ENCODE data around the gene ITPKB.
"Not testable (repeated sequence)": the region's sequence is repeated elsewhere in the genome, so short reads cannot be mapped to it uniquely, and the experiment has no call there.

The ITPKB gene

DNA sequence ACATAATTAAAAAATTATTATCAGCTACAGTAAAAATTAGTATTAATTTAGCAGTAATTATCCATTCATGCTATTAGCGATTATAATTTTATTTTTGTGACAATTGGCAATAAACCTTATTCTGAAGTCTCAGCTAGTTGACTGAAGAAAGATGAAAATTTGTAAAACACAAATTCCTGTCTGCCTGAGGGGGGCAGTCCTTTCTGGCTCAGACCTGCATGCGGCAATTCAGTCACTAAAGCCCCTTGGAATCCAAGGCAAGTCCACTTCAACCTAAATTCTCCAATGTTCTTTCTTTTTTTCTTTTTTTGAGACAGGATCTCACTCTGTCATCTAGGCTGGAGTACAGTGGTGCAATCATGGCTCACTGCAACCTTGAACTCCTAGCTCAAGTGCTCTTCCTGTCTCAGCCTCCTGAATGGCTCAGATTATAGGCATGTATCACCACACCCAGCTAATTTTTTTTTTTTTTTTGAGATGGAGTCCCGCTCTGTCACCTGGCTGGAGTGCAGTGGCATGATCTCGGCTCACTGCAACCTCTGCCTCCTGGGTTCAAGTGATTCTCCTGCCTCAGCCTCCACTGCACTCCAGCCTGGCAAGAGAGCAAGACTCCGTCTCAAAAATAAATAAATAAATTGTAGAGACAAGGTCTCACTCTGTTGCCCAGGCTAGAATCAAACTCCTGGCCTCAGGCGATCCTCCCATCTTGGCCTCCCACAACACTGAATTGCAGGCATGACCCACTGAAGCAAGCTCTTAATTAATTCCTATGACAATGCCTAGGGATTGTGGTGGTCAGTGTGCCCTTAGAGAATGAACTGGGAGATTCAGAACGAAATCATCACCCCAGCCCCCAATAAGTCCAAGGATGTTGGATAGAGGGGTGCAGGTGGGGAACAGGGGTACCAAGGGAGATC is 24.2 kb upstream of the ITPKB start:
- DNase-seq, result no peak
- in situ Hi-C loops (cut with HindIII; ENCODE audit: low pct_ligation_motif_present, low pct_unique_long_range_greater_than_20kb, low sequenced_read_pairs), result no loop called here

GRCh38 chr1:226762055-226762454 is 23.0 kb upstream of the ITPKB start:
- no peak for DNase-seq
- in situ Hi-C loops (cut with HindIII; ENCODE audit: low pct_ligation_motif_present, low pct_unique_long_range_greater_than_20kb, low sequenced_read_pairs), result no loop called here

- in situ Hi-C loops (cut with HindIII; ENCODE audit: low pct_ligation_motif_present, low pct_unique_long_range_greater_than_20kb, low sequenced_read_pairs), result no loop called here
Measured at GRCh38 chr1:226761322-226761721, 22.2 kb upstream of the ITPKB start.

GRCh38 chr1:226754793-226755533 is 15.9 kb upstream of the ITPKB start:
- in situ Hi-C loops (cut with HindIII; ENCODE audit: low pct_ligation_motif_present, low pct_unique_long_range_greater_than_20kb, low sequenced_read_pairs), result no loop called here
- no peak for DNase-seq

More at GRCh38 chr1:226761322-226761721, 22.2 kb upstream of the ITPKB start:
- no peak for DNase-seq

DNA sequence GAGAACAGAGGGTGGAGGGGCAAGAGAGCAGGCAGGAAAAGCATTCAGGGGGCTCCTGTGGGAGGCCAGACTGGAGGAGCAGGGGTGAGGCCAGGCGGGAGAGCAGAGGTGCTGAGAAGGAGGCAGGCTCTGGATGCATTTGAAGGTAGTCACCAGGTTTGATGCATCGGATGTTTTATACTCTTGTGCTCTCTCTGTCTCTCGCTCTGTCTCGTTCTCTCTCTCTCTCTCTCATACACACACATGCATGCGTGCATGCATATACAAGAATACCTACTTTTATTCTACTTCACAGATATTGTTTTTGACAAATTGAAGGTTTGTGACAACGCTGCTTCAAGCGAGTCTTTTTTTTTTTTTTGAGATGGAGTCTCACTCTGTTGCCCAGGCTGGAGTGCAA is 15.0 kb upstream of the ITPKB start:
- DNase-seq, result no peak
- in situ Hi-C loops (cut with HindIII; ENCODE audit: low pct_ligation_motif_present, low pct_unique_long_range_greater_than_20kb, low sequenced_read_pairs), result no loop called here

DNA sequence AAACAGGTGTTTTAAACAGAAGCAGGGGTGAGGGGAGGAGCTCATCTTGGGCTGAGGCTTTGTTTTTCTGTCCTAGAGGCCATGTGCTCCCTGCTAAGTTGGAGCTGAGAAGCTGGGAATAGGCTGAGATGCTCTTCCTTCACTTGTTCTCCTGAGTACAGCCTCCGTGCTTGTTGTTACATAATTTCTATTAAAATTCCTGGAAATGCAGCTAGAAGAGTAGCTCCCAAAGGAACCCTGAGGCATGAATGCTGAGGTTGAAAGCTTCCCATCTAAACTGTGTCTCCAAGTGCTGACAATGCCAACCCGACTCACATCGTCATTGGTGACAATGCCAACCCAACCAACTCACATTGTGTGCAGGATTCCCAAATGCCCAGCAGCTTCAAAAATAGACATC is 12.6 kb upstream of the ITPKB start:
- in situ Hi-C loops (cut with HindIII; ENCODE audit: low pct_ligation_motif_present, low pct_unique_long_range_greater_than_20kb, low sequenced_read_pairs), result no loop called here

DNA sequence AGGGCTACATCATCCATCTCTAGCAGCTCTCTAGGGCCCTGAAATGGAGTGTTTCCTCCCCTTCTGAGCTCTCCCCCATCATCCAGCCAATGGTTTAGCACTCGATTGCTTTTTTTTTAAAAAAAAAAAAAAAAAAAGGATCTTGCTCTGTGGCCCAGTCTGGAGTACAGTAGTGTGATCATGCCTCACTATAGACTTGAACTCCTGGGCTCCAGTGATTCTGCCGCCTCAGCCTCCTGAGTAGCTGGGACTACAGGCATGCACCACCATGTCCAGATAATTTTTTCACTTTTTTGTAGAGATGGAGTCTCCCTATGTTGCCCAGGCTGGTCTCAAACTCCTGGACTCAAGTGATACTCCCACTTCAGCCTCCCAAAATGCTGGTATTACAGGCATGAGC is 12.1 kb upstream of the ITPKB start:
- in situ Hi-C loops (cut with HindIII; ENCODE audit: low pct_ligation_motif_present, low pct_unique_long_range_greater_than_20kb, low sequenced_read_pairs), result no loop called here
- no peak for DNase-seq

More for the DNA sequence above, 12.6 kb upstream of the ITPKB start:
- no peak for DNase-seq

- in situ Hi-C loops (cut with HindIII; ENCODE audit: low pct_ligation_motif_present, low pct_unique_long_range_greater_than_20kb, low sequenced_read_pairs), result no loop called here
- DNase-seq, result no peak
Measured at GRCh38 chr1:226749467-226749866, 10.4 kb upstream of the ITPKB start.

DNA sequence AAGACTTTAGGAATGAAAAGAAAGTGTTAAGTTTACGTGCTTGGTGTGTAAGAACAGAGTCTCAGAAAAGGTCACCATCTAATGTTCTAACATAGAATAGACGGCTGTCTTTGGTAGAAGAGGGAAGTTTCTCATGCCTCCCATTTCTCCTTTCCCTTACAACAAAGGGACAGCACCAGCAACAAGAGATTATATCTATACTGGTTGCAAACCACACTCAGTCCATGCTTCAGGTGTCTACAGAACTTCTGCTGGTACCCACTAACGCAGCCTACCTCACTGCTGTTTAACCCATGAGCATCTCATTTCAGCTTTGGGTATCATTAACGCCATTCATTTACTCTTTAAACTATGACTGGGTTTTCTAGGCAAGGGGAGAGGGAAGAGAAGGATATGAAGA is 9.2 kb upstream of the ITPKB start:
- DNase-seq, result no peak
- in situ Hi-C loops (cut with HindIII; ENCODE audit: low pct_ligation_motif_present, low pct_unique_long_range_greater_than_20kb, low sequenced_read_pairs), result no loop called here

DNA sequence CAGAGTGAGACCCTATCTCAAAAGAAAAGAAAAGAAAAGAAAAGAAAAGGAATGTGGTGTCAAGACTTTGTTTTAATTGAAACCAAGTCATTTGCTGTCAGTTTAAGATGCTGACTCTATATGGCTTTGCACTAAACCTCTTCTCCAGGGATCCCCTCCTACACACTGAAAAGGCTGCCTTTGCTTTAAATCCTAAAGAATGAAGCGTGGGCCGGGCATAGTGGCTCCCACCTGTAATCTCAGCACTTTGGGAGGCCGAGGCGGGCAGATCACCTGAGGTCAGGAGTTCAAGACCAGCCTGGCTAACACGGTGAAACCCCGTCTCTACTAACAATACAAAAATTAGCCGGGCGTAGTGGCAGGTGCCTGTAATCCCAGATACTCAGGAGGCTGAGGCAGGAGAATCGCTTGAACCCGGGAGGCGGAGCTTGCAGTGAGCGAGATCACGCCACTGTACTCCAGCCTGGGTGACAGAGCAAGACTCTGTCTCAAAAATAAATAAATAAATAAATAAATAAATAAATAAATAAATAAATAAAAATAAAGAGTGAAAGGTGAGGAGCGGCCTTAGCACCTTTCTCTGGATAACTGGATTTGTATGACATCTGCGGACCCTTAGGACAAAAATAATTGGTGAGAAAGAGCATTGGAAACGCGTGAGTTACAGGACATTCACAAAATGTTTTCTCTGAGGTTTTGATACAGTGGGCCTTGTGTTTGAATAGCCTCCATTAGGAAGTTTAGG is 8.6 kb upstream of the ITPKB start:
- DNase-seq; in situ Hi-C loops (cut with HindIII; ENCODE audit: low pct_ligation_motif_present, low pct_unique_long_range_greater_than_20kb, low sequenced_read_pairs): not testable (repeated sequence)

- in situ Hi-C loops (cut with HindIII; ENCODE audit: low pct_ligation_motif_present, low pct_unique_long_range_greater_than_20kb, low sequenced_read_pairs), result no loop called here
- no peak for DNase-seq
Measured at GRCh38 chr1:226743259-226743658, 4.2 kb upstream of the ITPKB start.

DNA sequence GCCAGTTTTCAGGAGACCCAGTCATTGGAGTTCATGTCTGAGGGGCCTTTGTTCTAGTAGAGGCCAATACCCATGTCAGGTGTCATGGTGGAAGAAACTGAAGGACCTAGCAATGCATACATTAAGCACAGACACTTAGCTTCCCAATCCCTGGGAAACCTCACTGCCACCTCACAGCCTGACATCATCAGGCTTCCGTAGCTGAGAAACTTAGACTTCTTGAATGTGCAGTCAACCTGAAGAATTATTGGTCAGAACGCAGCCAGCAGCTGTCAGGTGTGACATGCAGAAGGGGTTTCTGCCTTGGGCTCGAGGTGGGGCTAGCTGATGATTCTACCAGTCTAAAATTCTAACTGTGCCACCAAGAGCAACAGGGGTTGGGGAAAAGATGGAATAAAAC is 1.9 kb upstream of the ITPKB start:
- in situ Hi-C loops (cut with HindIII; ENCODE audit: low pct_ligation_motif_present, low pct_unique_long_range_greater_than_20kb, low sequenced_read_pairs), result no loop called here
- DNase-seq, result no peak

GRCh38 chr1:226739696-226740065 is 599 bp upstream of the ITPKB start:
- in situ Hi-C loops (cut with HindIII; ENCODE audit: low pct_ligation_motif_present, low pct_unique_long_range_greater_than_20kb, low sequenced_read_pairs), result no loop called here
- DNase-seq, result no peak

GRCh38 chr1:226738421-226738994 is 574 bp downstream of the ITPKB start:
- DNase-seq, result peak; percentile 44
- in situ Hi-C loops (cut with HindIII; ENCODE audit: low pct_ligation_motif_present, low pct_unique_long_range_greater_than_20kb, low sequenced_read_pairs), result no loop called here

DNA sequence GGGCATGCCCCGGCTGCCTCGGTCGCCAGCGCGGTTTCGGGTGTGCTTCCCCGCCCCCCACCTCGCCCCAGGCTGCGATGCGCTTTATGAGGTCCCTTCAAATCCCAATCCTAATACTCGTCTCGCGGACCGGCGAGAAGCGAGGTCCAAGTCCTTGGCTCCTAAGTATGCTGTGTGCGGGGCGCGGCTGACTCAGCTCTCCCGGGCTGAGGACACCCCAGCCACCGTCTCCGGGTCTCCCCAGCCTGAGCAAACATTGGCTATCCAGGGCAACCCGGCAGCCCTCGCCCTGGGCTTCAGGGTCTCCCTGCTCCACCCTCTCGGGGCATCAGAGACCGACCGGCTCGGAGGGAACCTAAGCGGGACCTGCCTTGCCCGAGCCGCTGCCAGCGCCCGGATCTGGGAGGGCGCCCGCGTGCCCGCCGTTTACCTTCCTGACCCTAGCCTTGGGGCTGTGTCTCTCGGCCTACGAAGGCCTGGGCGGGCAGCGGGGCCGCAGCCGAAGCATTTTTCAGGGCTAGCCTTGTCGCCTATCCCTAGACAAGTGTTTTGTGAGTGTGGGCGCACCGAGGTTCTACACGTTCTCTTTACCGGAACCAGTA is 1.2 kb downstream of the ITPKB start:
- no peak for DNase-seq
- in situ Hi-C loops (cut with HindIII; ENCODE audit: low pct_ligation_motif_present, low pct_unique_long_range_greater_than_20kb, low sequenced_read_pairs), result no loop called here

DNA sequence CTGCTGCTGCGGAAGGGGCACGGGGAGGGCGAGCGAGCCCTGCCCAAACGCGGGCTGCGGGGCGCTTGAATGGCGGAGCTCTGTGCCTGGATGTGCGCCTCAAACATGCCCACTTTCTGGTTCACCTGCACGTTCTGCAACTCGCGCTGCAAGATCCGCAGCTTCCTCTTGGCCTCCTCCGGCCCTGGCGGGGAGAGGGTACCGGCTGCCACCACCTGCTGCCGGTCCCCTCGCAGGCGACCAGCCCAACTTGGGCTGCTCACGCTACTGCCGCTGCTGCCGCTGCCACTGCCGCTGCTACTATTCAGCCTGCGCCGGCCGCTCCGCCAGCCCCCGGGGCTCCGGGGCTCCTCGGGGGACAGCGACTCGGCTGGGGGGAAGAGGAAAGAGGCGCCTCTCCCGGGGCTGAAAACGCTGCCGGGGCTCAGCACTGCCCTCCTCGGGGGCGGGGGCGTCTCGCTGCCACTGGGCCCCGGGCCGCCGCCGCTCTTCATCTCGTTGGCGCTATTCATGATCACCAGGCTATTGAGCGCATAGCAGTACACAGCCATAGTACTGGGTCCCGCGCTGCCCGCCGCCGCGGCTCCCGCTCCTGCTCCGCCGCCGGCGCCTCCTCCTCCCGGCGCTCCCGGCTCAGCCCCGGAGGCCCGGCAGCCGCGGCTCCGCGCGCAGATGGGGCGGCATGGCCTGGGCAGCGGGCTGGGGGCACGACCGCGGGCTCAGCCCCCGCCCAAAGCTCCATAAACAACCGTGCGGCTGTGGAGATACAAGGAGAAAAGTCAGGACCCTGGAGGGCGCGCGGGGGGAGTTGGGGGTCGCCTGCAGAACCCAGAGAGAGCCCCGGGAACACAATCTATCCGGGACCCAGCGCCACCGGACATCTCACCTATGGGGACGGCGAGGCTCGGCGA is 1.9 kb downstream of the ITPKB start:
- in situ Hi-C loops (cut with HindIII; ENCODE audit: low pct_ligation_motif_present, low pct_unique_long_range_greater_than_20kb, low sequenced_read_pairs), result no loop called here

DNA sequence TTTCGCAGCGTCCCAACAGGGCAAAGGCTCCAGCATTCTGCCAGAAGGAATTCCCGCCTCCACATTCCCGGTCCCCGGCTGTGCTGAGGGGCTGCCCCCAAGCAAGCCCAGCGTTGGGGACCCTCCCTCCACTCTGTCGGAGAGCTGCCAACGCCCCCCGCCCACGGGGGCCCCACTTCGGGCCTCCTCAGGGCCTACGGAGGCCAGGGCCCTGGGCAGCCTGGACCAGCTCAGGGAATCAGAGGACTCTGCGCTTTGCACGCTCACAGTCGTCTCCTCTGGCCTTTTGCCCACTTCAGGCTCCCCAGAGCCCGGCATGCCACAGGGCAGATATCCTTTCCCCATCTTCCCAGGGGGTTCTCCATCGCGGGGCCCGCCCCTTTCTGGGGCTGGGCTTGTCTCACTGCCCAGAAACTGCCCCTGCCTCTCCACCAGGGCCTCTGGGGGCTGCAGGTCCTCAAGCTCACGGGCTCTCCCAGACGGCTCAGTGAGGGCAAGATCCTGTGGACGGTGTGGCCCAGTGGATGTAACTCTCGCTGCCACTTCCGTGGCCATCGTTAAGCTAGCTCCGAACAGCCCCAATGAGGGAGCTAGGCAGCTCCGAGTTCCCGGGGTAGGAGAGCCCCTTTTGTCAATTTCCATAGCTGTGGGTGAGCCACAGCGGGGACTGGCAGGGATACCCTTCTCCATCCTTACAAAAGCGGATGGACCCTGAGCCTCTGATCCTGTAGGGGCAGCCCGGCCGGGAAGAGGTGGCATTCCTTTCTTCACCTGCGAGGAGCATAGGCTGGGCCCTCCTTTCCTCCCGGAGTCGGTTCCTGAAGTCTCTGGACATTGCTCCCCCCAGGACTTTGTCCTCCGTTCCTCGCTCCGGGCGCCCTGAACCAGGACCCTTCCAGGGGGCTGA is 2.8 kb downstream of the ITPKB start:
- no peak for DNase-seq
- in situ Hi-C loops (cut with HindIII; ENCODE audit: low pct_ligation_motif_present, low pct_unique_long_range_greater_than_20kb, low sequenced_read_pairs), result no loop called here

More for the DNA sequence above, 1.9 kb downstream of the ITPKB start:
- DNase-seq, result no peak
